C4-2B (cell line): ENCODE data around the gene TBC1D32.

Source experiments
- H3K27ac ChIP-seq: fragments of 450-650 bp; 2 replicates; pipeline ENCODE4 v1.5.1; 2017
- ZFX ChIP-seq: fragments of 450-650 bp; IDR thresholded peaks from 2 replicates; pipeline ENCODE4 v1.6.1; 2017
- TF ChIP-seq, protein P1 (sequence below): fragments of 450-650 bp; conservative IDR thresholded peaks from 2 replicates; pipeline ENCODE4 v1.5.1; 2017; ENCODE audit warnings: mild to moderate bottlenecking

Gene TBC1D32

DNA sequence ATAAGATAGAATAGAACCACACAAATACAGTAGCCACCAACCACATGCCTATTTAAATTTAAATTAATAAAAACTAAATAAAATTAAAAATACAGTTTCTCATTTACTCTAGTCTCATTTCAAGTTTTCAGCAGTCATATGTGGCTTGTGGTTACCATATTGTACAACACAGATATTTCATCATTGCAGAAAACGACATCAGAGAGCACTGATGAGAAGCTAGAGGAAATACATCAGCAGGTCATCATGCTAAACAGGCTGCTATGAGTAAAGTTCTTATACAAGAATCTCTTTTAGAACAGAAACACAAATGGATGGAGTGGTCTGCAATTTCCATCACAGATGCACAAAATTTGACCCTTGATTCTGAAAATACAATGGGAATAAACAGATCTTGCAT lies 36.6 kb downstream of the TBC1D32 start:
- no peak overlapping the region for H3K27ac ChIP-seq
- TF ChIP-seq, protein P1, sequence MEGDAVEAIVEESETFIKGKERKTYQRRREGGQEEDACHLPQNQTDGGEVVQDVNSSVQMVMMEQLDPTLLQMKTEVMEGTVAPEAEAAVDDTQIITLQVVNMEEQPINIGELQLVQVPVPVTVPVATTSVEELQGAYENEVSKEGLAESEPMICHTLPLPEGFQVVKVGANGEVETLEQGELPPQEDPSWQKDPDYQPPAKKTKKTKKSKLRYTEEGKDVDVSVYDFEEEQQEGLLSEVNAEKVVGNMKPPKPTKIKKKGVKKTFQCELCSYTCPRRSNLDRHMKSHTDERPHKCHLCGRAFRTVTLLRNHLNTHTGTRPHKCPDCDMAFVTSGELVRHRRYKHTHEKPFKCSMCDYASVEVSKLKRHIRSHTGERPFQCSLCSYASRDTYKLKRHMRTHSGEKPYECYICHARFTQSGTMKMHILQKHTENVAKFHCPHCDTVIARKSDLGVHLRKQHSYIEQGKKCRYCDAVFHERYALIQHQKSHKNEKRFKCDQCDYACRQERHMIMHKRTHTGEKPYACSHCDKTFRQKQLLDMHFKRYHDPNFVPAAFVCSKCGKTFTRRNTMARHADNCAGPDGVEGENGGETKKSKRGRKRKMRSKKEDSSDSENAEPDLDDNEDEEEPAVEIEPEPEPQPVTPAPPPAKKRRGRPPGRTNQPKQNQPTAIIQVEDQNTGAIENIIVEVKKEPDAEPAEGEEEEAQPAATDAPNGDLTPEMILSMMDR = no peak
- no peak for TF ChIP-seq ZFX

- H3K27ac ChIP-seq = no peak overlapping the region
- no peak for TF ChIP-seq ZFX
- TF ChIP-seq, protein P1 = no peak
These were observed 49.2 kb downstream of the TBC1D32 start for GRCh38 chr6:121285041-121285440.

GRCh38 chr6:121274666-121275295 lies 59.5 kb downstream of the TBC1D32 start:
- TF ChIP-seq ZFX = no peak
- TF ChIP-seq, protein P1 = no peak
- H3K27ac ChIP-seq = no peak overlapping the region

- no peak overlapping the region for H3K27ac ChIP-seq
These were observed 70.5 kb downstream of the TBC1D32 start for GRCh38 chr6:121263742-121264141.

GRCh38 chr6:121260651-121261102 lies 73.6 kb downstream of the TBC1D32 start:
- no peak for TF ChIP-seq ZFX
- TF ChIP-seq, protein P1 = no peak
- no peak overlapping the region for H3K27ac ChIP-seq

More at GRCh38 chr6:121263742-121264141, 70.5 kb downstream of the TBC1D32 start:
- TF ChIP-seq, protein P1 = no peak
- TF ChIP-seq ZFX = no peak

DNA sequence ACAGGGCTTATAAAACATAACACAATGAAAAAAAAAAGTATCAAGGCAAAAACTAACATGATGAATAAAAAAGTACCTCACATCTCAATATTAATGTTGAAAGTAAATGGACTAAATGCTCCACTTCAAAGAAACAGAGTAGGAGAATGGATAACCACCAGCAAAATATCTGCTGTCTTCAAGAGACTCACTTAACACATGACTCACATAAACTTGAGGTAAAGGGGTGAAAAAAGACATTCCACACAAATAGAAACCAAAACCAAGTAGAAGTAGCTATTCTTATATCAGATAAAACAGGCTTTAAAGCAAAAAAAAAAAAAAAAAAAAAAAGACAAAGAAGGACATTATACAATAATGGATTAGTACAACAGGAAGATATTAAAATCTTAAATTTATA lies 86.9 kb downstream of the TBC1D32 start:
- H3K27ac ChIP-seq = no peak overlapping the region
- no peak for TF ChIP-seq ZFX
- TF ChIP-seq, protein P1 = no peak

DNA sequence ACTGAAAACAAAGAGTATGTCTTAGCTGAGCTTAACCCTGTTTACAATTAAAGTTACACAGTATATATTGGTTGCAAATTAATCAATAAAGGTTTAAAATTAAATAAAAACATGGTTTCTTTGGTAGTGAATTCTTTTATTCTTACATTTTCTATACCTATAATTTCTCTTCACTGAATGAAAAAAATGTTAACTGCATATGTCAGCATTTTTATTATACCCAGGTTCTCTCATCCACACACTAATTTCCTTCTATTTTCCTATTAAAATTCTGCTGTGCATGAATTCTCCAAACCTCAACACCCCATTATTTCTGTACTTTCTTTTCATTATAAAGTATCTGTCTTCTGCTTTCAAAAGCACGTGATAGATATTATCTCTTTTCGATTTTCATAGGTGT lies 91.9 kb downstream of the TBC1D32 start:
- no peak overlapping the region for H3K27ac ChIP-seq
- TF ChIP-seq, protein P1 = no peak
- no peak for TF ChIP-seq ZFX
